KMS-11 (cell line): ENCODE results near the gene JAML.

ENCODE experiments used
- H2AFZ ChIP-seq: fragments of 200-600 bp; sonication (generic); 2 replicates; pipeline ENCODE4 v1.6.1; 2016; ENCODE audit warnings: antibody characterized with exemption, mixed run types, low read depth
- H3K27ac ChIP-seq: fragments of 200-600 bp; sonication (generic); 2 replicates; pipeline ENCODE4 v1.6.1; 2016; ENCODE audit warnings: mild to moderate bottlenecking, mixed run types
- H3K27me3 ChIP-seq: fragments of 200-600 bp; sonication (generic); 2 replicates; pipeline ENCODE4 v1.6.1; 2017; ENCODE audit warnings: mild to moderate bottlenecking, low read depth, mixed run types, moderate library complexity; ENCODE audit not compliant: insufficient read depth
- H3K36me3 ChIP-seq: fragments of 200-600 bp; sonication (generic); 2 replicates; pipeline ENCODE4 v1.6.1; 2017; ENCODE audit warnings: mild to moderate bottlenecking, mixed run types; ENCODE audit not compliant: insufficient read depth
- H3K4me1 ChIP-seq: fragments of 200-600 bp; sonication (generic); 2 replicates; pipeline ENCODE4 v1.6.1; 2016; ENCODE audit warnings: mild to moderate bottlenecking, low read depth, mixed run types; ENCODE audit not compliant: poor library complexity, severe bottlenecking
- H3K4me2 ChIP-seq: fragments of 200-600 bp; sonication (generic); 2 replicates; pipeline ENCODE4 v1.7.0; 2016; ENCODE audit warnings: mild to moderate bottlenecking, mixed run types
- H3K4me3 ChIP-seq: fragments of 200-600 bp; sonication (generic); IDR thresholded peaks from 2 replicates; pipeline ENCODE4 v1.6.1; 2017; ENCODE audit warnings: low read depth, low read length, mixed read lengths; ENCODE audit not compliant: insufficient read depth
- H3K79me2 ChIP-seq: fragments of 200-600 bp; sonication (generic); 2 replicates; pipeline ENCODE4 v1.6.1; 2016; ENCODE audit warnings: low read depth, mixed run types; ENCODE audit not compliant: insufficient read depth
- H3K9ac ChIP-seq: fragments of 200-600 bp; sonication (generic); 2 replicates; pipeline ENCODE4 v1.6.1; 2016; ENCODE audit warnings: mild to moderate bottlenecking, mixed run types
- H4K20me1 ChIP-seq: fragments of 200-600 bp; sonication (generic); 2 replicates; pipeline ENCODE4 v1.6.1; 2016; ENCODE audit warnings: mild to moderate bottlenecking, mixed run types; ENCODE audit not compliant: insufficient read depth
- TF ChIP-seq, protein P1 (sequence below): fragments of 200-600 bp; sonication (generic); conservative IDR thresholded peaks from 2 replicates; pipeline ENCODE4 v1.6.1; 2017; ENCODE audit warnings: low read depth, mild to moderate bottlenecking, antibody characterized with exemption, low read length, moderate library complexity, mixed read lengths

JAML gene

DNA sequence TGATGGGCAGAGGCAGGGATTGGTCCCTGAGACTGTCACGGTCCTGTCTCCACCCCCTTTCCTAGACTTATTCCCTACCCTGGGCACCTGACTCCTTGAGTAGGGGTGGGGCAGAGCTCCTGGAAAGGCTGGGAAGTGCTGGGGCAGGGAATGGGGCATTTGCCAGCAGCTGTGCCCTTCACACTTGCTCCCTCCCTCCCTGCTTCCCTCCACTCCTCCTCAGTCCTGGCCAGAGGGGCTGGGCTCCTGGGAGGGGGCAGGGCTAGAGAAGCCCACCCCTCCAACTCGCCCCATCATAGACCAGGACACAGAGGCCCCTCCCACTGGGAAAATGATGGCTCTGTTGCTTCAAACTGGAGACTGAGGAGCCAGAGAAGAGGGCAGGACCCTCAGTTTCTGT is 59.9 kb downstream of the JAML start:
- Histone ChIP-seq H3K4me2 (no peak overlapping the region), H3K27me3 (no peaks in the 10 kb centered on the region; the same call in 1 of the 2 replicates), H3K4me1 (no peaks in the 10 kb centered on the region), H3K79me2 (no peaks in the 10 kb centered on the region), H3K9ac (no peak overlapping the region), H3K27ac (no peak overlapping the region), H3K4me3 (no peak overlapping the region), H3K36me3 (no peaks in the 10 kb centered on the region), H4K20me1 (no peaks in the 10 kb centered on the region), H2AFZ (no peak overlapping the region)
- TF ChIP-seq, protein P1, sequence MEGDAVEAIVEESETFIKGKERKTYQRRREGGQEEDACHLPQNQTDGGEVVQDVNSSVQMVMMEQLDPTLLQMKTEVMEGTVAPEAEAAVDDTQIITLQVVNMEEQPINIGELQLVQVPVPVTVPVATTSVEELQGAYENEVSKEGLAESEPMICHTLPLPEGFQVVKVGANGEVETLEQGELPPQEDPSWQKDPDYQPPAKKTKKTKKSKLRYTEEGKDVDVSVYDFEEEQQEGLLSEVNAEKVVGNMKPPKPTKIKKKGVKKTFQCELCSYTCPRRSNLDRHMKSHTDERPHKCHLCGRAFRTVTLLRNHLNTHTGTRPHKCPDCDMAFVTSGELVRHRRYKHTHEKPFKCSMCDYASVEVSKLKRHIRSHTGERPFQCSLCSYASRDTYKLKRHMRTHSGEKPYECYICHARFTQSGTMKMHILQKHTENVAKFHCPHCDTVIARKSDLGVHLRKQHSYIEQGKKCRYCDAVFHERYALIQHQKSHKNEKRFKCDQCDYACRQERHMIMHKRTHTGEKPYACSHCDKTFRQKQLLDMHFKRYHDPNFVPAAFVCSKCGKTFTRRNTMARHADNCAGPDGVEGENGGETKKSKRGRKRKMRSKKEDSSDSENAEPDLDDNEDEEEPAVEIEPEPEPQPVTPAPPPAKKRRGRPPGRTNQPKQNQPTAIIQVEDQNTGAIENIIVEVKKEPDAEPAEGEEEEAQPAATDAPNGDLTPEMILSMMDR, result no peak

- Histone ChIP-seq H4K20me1 (no peaks in the 10 kb centered on the region), H3K9ac (no peak overlapping the region), H3K4me3 (no peak overlapping the region), H3K27ac (no peak overlapping the region), H3K4me2 (no peak overlapping the region), H3K4me1 (no peaks in the 10 kb centered on the region), H3K36me3 (no peaks in the 10 kb centered on the region), H2AFZ (no peak overlapping the region), H3K27me3 (no peaks in the 10 kb centered on the region; the same call in 1 of the 2 replicates), H3K79me2 (no peaks in the 10 kb centered on the region)
- TF ChIP-seq, protein P1, result no peak
Measured at GRCh38 chr11:118163494-118163893, 61.3 kb downstream of the JAML start.

GRCh38 chr11:118162846-118163245 is 62.0 kb downstream of the JAML start:
- TF ChIP-seq, protein P1, result no peak
- no peaks in the 10 kb centered on the region for H3K36me3 ChIP-seq
- H4K20me1 ChIP-seq, result no peaks in the 10 kb centered on the region

DNA sequence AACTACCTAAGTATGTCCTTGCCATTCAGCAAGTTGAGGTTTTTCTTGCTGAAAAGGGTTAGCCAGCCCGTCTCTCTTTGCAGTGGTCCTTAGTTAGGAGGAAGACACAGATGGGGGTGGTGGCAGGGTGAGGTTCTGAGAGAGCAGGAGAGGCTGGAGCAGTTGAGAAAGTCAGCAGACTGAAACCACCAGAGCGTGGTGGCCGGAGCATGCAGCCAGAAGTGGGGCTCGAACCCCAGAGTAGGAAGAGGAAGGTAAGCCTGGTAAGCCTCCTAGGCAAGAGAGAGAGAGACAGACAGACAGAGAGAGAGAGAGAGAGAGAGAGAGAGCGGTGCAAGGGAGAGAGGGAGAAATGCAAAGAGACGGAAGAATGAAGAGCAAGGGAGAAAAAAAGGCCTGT is 63.0 kb downstream of the JAML start:
- H3K79me2 ChIP-seq, result no peaks in the 10 kb centered on the region
- TF ChIP-seq, protein P1, result no peak

More at GRCh38 chr11:118162846-118163245, 62.0 kb downstream of the JAML start:
- Histone ChIP-seq H3K4me2 (no peak overlapping the region), H3K4me1 (no peaks in the 10 kb centered on the region), H3K9ac (no peak overlapping the region), H2AFZ (no peak overlapping the region), H3K79me2 (no peaks in the 10 kb centered on the region), H3K27me3 (no peaks in the 10 kb centered on the region; the same call in 1 of the 2 replicates), H3K27ac (no peak overlapping the region), H3K4me3 (no peak overlapping the region)

More for the DNA sequence above, 63.0 kb downstream of the JAML start:
- Histone ChIP-seq H4K20me1 (no peaks in the 10 kb centered on the region), H3K9ac (no peak overlapping the region), H3K27me3 (peaks cover 4% of the 10 kb centered on the region; the same call in 1 of the 2 replicates), H3K27ac (no peak overlapping the region), H2AFZ (no peak overlapping the region), H3K36me3 (no peaks in the 10 kb centered on the region), H3K4me2 (no peak overlapping the region), H3K4me3 (no peak overlapping the region), H3K4me1 (no peaks in the 10 kb centered on the region)
